Amygdala (tissue), 56 donors: Measurements from ENCODE around the gene PLCL1.
A peak's percentile ranks its signal among the peaks of the same experiment; 100 is the strongest.

Experiments
- DNase-seq, 56 donors: peaks; one replicate each; lab custom pipeline; 2025; lab: John Stamatoyannopoulos, UW

Gene PLCL1

DNA sequence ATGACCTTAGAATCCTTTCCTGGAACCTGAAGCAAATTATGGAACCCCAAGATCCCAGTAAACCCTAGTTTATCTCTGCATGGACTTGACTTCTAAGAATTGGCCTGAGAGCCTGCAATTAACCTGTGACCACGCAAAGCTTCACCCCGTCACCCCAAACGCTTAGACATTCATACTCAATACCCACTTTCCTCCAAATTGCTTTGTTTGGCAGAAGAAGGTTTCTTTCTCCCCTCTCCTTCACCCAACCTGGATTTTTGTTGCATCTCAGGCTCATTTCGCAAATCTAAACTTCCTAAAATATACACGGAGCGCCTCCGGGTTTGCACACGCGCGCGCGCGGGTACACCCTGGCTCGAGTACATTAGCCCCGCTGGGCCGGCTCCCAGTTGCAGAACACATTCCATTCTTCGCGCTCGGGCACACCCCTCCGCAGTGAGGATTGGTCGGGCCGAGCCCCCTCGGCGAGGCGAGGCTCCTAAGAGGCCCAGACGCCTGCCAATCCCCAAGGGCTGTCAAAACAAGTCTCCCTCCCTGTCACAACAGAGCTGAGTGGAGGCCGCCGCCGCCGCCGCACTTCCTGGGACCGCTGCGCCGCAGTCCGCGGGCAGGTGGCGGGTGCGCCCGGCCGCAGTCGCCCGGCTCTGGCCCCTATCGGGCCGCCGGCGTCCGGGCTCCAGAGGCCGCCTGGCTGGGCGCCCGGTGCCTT lies at the start of gene PLCL1:
TSS of gene PLCL1 (plus strand) at position 545 of the 709 bp plus-strand sequence.
- DNase-seq, result peak; percentile 68 to 98 (median 92)

GRCh38 chr2:197759013-197759412 lies 45.4 kb upstream of the PLCL1 start:
- no peak for DNase-seq

DNA sequence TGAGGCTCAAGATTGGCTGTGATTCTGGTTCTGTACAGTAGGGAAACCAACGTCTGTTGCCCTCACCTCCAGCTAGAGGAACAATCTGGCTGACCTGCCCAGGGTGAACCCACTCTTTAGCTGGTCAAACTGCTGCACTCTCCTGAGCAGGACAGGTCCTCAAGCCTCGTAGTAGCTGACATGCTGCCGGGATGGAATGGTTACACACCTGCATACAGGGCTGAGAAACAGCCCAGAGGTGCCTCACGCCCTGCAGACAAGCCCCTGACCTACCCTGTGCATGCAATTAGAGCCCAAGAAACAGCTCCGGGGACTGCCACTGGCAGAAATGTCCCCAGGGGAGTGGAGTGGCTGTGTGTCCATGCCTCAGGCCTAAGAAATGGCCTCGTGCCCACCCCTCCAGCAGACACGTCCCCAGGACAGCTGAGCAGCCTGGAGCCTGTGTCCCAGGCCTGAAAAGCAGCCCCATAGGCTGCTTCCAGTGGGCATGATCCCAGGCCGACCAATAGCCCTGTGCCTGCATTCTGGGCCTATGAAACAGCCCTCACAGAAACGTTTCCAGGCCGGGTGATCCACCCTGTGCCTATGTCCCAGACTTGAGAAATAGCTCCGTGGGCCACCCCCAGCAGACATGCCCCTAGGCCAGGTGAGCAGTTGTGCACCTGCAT lies 44.6 kb upstream of the PLCL1 start:
- DNase-seq, result no peak

DNA sequence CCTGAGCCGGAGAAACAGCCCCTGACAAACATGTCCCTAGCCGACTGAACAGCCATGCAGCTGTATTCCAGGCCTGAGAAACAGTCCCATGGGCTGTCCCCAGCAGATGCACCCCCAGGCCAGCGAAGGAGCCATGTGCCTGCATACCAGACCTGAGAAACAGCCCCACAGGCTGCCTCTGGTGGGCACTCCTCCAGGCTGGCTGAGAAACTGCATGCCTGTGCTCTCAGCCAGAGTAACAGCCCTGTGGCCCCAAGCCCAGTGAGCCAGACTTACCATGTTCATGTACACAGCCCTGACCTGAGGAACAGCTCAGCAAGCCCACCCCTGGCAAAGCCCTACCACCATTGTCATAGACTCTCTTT lies 44.1 kb upstream of the PLCL1 start:
- no peak for DNase-seq

- DNase-seq, result peak in 2 of 56 donors; percentile 6 to 8
Observed at GRCh38 chr2:197777823-197778407, 26.5 kb upstream of the PLCL1 start.

DNA sequence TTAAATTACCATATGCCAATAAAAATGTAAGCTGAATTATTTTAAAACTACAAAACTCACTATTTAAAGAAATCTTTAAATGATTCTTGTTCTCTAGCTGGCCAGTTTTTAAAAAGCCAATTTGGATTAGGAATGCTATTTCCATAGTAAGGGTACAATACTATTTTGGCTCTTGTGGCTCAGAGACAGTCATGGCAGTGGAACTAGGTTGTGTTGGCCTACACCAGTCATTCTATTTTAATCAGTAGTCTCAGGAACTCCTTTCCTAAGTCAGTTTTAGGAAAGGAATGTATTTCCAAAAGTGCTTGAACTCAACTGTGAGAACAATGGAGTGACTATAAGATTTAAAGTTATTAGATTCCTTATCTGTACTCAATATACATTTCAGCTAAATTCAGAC lies 25.1 kb upstream of the PLCL1 start:
- DNase-seq, result no peak

DNA sequence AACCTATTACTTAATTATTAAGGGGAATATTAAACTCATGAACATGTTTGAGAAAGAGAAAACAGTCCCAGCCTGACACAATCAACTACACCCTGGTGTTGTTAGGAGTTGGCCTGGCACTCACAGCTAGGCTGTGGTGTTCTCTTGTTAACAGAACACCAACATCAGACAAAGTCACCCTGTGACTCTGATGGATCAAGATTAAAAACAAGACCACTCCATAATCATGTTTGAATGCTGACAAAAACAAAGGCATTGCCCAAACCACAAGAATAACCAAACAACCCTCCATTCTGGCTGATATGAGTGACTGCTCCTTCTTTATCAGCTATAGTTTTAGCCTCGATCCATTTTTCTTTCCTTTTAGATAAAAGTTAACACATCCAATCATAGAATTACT lies 22.3 kb upstream of the PLCL1 start:
- DNase-seq, result no peak

DNA sequence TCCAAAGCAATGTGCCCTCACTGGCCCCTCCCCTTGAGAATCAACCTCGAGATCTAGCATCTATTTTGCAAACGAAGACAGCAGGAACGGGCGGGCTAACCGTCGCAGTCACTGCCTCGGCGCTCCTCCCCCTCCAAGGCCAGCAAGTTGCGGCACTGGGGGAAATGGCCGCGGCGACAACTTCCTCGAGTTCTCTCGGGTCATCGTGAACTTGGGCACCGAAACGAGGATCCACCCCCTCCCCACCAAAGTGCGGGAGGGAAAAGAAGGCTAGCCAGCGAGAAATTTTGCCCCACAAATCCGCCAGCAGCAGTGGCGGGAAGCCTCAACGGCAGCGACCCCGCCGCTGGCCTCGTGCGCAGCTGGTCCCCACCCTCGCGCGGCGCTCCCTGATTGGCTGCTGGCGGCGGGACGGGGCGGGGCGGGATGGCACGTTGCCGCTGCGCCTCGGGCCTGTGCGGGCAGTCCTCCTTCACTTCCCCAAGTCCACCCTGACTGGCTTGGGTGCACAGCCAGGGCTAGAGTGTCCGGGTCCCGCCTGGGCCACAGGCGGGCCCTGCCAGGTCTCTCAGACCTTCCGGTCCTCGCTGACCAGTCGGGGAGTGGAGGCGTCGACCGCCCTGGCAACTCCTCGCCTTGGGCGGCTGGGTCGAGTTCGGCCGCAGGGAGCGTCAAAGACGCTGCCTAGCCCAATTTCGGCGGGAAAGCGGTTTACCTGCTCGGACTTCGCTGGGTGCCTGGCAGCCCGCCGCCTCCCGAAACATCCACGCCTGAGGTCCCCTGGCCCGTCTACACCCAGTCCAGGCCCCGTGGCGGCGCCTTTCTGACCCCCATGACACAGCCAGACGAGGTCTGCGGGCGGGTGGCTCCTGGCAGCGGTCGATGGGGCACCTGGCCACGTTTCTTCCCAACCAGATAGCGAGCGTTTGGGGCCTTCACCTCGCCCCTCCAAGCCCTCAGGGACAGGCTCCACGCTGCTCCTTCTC lies 19.1 kb upstream of the PLCL1 start, which contains the start of gene BOLL:
TSS of gene BOLL (minus strand) at position 364 of the 986 bp plus-strand sequence. CDS start 3,469 bp downstream, outside the sequence.
- DNase-seq, result no peak

DNA sequence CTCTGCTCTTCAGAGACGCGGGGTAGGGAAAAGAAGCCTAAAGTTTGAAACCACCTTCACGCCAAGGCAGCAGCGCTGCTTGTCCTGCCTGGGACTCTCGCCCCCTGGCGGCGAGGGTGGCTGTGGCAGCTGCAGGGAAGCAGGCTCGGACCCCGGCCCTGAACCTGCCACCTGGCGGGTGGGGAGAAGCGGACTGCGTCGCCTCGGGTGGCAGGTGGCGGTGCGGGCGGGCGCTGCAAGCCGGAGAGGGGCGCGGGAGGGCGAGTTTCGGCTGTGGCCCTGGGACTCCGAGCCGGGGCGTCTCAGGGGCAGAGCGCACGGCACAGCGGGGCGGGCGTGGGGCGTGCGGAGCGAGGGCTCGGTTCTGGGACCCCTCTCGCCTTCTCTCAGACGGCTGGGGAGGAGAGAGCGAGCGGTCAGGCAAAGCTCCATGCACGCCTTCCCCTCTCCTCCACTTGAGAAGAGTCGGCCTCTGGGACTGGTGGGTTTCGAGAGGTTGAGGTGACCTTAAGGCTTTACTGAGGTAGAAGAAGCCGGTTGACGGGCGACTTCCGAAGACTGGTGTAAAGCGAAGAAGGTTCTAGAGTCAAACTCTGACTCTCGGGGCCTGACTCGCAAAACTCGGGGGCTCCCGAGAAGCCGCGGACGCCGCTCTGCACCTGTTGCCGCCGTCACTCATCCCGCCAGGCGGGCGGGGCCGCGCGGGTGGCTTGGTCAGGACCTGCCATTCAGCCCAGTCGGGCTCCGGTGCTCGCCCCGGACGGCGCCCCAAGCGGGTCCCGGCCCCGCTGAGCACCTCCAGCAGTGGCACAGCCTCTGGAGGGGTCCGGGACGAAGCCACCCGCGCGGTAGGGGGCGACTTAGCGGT lies 18.1 kb upstream of the PLCL1 start:
- DNase-seq, result peak in 1 of 56 donors; percentile 39

DNA sequence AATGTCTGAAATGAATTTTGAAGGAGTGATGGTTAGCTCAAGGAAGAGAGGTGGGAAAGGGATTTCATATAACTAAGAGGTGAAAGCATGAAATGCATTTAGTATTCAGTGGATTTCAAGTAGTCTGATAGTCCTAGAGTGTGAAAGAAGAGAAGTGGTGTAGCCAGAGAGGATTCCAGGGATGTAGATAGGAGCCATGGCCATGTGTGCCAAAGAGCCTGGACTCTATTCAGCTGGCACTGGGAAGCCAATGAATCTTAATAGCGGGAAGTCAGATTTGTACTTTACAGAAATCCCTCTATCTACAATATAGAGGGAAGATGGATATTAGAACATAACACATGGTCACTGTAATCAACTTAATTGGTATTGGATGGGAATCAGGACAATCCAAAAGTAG lies 10.9 kb upstream of the PLCL1 start:
- DNase-seq, result no peak

- no peak for DNase-seq
Observed at GRCh38 chr2:197795277-197795676, 9.1 kb upstream of the PLCL1 start.

- no peak for DNase-seq
Observed at GRCh38 chr2:197798187-197798586, 6.2 kb upstream of the PLCL1 start.

GRCh38 chr2:197799068-197799467 lies 5.3 kb upstream of the PLCL1 start:
- DNase-seq, result no peak

- DNase-seq, result no peak
Observed at GRCh38 chr2:197800091-197800490, 4.3 kb upstream of the PLCL1 start.

DNA sequence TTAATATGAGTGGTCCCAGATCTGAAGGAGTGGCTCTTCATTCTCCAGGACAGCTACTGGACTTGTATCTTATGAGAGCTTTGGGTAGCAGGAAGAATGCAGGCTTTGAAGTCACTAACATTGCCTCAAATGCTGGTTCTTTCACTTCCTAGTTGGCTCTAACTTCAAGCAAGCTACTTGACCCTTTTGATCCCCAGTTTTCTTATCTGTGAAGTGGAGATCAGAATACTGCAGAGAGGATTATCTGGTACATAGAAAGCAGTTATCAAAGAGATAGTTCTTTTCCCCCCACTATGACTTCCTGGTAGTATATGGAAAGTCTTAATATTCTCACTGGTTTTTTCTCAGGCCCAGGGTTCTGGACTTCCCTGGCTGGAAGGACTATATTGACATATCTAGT lies 3.4 kb upstream of the PLCL1 start:
- DNase-seq, result no peak

DNA sequence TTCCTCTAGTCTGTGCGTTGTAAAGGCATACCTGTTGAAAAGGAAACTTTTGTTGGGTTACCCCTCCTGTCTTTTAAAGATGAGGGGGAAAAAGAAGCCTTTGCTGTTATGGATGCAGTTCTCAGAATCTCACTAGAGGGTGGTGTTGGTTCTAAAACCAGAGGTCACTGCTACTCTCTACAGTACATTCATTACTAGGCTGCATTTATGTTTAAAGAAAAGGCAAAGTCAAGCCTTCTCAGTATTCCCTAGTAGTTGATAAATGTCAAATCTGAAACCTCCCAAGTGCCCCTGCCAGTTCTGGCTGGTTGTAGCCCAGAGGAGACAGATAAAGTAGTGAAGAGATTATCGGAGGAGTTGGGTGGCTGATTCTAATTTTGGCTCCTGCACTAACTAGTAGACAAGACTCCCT lies 1.4 kb upstream of the PLCL1 start:
- DNase-seq, result peak in 19 of 56 donors; percentile 5 to 63 (median 21)

DNA sequence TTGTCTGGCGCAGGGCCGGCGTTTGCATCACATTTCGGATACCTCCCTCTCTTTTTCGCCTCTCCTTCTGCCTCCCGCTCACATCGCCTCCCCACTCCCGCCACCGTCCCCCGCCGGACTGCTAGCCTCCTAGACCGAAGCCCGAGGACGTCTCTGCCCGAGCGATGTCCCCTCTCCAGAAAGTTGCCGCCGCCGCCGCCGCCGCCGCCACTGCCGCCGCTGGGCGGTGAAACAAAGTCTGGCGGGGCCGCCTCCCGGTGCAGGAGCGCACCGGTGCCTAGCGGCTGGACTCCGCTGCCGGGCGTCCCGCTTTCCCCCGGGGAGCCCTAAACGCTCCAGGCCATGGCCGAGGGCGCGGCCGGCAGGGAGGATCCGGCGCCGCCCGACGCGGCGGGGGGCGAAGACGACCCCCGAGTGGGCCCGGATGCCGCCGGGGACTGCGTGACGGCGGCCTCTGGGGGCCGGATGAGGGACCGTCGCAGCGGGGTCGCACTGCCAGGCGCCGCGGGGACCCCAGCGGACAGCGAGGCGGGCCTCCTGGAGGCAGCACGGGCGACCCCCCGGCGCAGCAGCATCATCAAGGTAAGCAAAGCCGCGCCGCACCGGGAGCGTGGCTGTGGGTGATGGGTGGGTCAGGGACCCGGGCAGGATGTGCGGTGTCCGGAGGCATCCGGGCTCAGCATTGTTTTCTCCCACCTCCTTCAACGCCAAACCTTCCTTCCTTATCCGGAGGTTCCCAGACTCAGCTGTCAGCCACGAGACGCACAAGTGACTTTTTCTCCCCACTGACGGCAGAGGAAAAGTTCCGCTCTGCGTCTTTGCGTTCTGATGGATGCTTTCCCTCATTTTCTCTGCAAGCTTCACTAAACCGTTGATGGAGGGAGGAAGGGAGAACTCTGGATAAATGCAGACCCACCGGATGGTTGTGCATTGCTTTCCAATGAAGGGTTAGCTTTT lies 643 bp downstream of the PLCL1 start:
- peak in 32 of 56 donors; percentile 10 to 63 (median 34) for DNase-seq
